Ammon's horn (tissue), 1 donor: ENCODE results near the gene SLC18A2.

ENCODE experiments used
- DNase-seq: peaks from one replicate; pipeline ENCODE4 v3.0.0-alpha.2; 2016; ENCODE audit warnings: low spot score

SLC18A2 gene

DNA sequence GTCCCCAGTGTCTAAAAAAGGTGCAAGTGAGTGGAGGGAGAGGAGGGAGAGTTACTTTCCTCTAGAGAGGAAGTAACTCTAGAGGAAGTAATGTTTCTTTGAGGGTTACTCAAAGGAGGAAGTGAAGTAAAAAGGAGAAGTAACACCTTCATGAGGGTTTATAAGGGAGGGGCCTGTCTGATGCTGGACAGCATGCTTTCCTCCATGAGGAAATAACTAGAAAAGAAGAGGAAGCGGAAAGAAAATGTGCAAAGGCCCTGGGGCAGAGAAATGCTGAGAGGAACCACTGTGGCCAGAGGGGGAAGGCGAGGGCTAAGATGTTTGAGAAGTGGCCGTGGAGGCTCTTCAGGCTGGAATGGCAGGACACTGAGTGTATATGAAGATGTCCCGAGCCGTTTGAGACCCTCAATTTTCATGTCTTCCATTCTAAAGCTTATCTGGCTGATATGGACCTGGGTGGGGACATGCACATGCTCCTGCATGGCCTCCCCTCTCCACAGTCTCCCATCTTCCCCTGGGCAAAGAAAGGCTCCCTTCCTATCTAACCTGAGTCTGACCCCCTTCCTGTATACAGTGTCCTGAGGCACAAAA lies 3.4 kb upstream of the SLC18A2 start:
- no peak for DNase-seq

GRCh38 chr10:117239051-117239450 lies 1.9 kb upstream of the SLC18A2 start:
- DNase-seq: no peak

- DNase-seq: no peak
Observed at GRCh38 chr10:117239721-117240620, 943 bp upstream of the SLC18A2 start.

- DNase-seq: no peak
Observed at GRCh38 chr10:117241541-117242462, 888 bp downstream of the SLC18A2 start.

DNA sequence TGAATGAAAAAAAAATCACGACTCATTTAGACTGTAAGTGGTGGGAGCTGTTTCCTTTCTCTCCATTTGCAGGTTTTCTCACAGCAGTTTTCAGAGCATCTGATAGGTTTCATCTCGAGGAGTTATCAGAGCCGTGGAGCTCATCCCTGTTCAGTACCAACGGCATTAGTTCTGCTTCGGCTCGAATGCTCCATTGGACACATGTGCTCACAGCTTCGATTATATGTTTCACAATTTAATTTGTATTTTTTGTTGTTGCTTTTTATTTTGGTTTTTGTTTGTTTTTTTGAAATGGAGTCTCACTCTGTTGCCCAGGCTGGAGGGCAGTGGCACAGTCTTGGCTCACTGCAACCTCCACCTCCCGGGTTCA lies 1.5 kb downstream of the SLC18A2 start:
- DNase-seq: no peak

GRCh38 chr10:117246997-117247671 lies 6.2 kb downstream of the SLC18A2 start:
- DNase-seq: no peak

GRCh38 chr10:117248750-117249465 lies 8.0 kb downstream of the SLC18A2 start:
- no peak for DNase-seq

GRCh38 chr10:117249493-117250093 lies 8.7 kb downstream of the SLC18A2 start:
- no peak for DNase-seq

GRCh38 chr10:117250411-117250810 lies 9.5 kb downstream of the SLC18A2 start:
- DNase-seq: no peak

GRCh38 chr10:117253908-117254307 lies 13.0 kb downstream of the SLC18A2 start:
- no peak for DNase-seq

GRCh38 chr10:117254338-117254737 lies 13.4 kb downstream of the SLC18A2 start:
- DNase-seq: no peak

GRCh38 chr10:117254774-117255735 lies 14.1 kb downstream of the SLC18A2 start:
- no peak for DNase-seq

- no peak for DNase-seq
Observed at GRCh38 chr10:117255835-117256460, 15.0 kb downstream of the SLC18A2 start.

DNA sequence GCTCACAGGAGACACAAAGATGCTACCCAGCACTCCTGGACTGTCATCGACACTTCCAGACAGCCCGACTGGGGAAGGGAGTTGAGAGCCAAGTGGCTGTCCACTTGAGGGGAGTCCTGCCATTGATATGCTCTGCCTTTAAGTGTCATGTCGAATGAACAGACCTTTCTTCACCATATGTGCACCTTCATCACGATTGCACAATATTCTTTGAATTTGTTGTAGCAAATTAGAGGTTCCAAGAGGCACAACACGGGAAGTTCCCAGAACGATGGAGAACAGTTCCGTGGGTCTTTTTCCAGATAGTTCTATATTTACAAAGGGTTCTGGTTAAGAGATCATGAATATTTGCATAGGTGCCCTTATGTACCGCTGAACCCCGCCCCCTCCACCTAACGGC lies 16.0 kb downstream of the SLC18A2 start:
- no peak for DNase-seq

DNA sequence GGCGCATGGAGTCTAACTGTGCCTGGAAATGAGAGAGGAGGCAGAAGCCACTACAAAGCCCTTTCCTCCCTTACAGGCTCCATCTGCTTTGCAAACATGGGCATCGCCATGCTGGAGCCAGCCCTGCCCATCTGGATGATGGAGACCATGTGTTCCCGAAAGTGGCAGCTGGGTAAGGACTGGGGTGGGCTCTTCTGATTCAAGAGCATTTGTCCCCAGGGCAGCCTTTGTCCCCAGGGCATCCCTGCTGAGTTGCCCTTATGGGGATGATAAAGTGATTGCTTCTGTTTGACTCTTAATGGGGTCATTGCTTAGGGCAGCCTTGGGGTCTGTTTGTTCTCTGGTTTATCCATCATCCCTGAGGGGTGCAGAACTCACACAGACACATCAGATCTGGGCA lies 16.8 kb downstream of the SLC18A2 start:
- DNase-seq: no peak

DNA sequence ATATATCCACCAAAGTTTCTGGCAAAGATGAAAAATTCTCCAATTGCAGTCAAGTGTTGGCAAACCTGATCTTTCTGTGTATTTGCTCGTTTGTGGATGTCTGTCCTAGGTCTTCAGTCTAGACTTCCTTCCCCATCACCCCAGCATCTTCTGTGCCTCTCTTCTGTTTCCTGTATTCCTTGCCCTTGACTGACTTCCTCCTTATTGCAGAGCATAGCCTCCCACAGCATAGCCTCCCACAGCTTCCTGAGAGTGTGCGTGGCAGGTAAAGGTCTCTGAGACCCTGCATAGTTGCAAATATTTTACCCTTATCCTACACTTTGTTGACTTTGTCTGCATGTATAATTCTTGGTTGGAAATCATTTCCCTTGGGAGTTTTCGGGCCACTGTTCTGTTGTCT lies 18.4 kb downstream of the SLC18A2 start:
- no peak for DNase-seq

DNA sequence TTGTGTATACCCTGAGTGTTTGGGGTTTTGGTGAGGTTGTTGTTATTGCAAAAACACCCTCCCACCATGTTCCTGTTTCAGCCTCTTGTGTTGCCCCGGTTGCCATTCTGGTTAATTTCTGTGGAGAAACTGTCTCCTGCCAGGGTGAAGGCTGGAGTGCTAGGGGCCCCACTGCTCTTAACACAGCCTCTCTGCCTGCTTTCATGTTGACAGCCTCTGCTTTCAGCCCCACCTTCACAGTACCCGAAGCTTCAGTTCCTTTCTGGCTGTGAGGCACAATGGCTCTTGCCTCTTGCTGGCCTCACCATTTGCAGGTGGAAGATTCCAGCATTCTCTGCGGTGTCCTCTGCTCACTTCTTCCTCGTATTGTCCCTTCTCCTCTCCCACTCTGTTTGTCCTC lies 19.2 kb downstream of the SLC18A2 start:
- DNase-seq: no peak

GRCh38 chr10:117261501-117261900 lies 20.6 kb downstream of the SLC18A2 start:
- DNase-seq: no peak

GRCh38 chr10:117262291-117262902 lies 21.5 kb downstream of the SLC18A2 start:
- DNase-seq: no peak
